Measurements from ENCODE around the gene NOC4L.

Gene NOC4L

DNA sequence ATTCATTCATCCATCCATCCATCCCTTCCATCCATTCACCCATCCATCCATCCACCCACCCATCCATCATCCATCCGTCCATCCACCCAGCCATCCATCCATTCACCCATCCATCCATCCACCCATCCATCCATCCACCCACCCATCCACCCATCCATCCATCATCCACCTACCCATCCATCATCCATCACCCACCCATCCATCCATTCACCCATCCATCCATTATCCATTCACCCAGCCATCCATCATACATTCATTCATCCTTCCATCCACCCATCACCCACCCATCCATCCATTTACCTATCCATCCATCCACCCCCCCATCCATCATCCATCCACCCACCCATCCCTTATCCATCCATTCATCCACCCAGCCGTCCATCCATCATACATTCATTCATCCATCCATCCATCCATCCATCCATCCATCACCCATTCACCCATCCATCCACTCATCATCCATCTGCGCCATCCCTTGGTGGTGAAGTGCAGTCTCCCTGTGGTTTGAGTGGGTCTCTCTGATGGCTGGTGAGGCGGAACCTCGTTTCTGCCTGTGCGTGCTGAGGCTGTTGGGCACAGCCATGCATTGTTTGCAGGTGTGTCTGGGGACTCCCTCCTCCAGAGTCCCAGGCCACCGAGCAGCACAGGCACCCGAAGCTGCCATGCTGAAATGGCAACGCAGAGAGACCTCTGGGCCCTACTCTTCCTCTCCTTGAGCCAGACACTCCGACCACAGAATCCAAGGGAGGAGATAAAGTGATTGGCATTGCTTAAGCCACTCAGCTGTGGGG, 22.7 kb downstream of the NOC4L start:
- H3K4me3 ChIP-seq (ENCODE audit: low read depth, low read length) = no peak overlapping the region

DNA sequence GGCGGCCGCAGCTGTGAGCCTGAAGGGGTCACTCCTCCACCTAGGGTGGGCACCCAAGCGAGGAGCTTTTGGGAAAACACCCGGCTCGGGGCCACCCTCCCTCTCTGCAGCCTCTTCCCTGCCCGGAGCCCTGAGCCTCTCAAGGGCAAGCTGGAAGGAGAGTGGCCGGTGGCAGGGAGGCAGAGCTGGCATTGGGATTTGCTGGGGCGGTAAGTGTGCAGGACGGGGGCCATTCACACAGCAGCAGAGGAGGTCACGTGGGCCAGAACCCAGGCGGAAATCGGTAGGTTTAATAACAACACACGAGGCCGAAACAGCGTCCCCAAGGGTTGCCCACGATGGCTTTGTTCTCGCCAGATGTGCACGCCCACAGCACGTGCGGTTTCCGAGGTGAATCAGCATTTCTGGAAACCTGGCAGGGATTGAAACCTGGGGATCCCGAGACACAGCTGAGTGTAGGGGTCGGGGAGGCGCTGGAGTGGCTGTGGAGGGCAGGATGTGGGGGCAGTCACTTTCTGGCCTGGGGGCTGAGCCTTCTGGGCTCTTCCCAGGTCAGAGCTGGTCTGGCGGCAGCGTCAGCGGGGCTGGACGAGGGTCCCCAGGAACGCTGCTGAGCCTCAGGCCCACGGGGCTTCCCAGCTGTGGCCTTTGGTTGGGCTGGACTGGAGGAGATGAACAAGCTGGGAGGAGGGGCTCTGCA, 23.5 kb downstream of the NOC4L start:
- H3K4me3 ChIP-seq (ENCODE audit: low read depth, low read length) = no peak overlapping the region

DNA sequence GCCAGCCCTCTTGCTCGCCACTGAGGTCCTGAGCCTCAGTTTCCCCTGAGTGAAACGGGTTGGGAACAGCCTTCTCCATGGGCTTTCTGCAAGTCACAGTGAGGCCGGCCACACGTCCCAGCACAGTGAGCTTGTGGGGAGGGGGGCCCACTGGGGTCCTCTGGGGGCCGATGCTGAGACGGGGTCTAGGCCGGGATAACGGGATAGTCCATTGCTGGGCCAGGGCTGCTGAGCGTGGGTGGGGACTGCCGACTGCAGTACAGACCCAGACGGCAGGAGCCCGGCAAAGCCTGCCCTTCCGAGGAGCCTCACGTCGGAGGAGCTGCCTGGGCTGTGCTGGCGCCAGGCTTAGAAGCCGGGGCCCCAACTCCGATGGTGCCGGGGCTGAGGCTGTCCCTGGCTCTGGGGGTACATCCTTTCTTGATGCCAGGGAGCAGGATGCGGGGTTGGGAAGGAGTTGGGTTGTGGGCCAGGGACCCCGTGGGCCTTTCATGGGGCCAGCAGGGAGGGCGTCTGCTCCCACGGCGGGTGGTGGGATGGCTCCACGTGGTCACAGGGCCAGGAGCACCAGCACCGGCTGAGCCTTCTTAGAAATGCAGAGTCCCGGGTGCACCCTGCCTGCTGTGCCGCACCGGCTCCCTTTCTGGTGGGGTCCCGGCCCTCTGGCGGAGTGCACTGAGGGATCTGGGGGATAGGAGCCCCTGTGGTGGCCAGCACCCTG, 24.2 kb downstream of the NOC4L start:
- H3K4me3 ChIP-seq (ENCODE audit: low read depth, low read length) = no peak overlapping the region

DNA sequence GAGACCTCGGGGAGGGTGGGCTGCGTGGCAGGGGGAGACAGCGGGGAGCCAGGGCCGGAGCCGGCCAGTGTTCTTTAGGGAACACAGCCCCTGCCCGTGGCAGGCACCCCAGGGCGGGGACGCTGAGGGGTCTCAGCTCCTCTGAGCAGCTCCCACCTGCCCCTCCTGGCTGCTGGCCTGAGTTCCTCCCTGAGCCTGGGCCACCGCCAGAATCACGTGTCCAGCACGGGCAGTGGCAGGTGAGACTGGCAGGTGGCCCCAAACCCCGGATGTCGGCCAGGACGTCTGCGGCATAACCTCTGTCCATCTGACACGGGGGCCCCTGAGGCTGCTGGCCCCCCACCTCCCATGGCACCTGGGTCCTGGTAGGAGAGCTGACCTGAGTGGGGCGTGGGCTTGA, 25.1 kb downstream of the NOC4L start:
- H3K4me3 ChIP-seq (ENCODE audit: low read depth, low read length) = no peak overlapping the region

DNA sequence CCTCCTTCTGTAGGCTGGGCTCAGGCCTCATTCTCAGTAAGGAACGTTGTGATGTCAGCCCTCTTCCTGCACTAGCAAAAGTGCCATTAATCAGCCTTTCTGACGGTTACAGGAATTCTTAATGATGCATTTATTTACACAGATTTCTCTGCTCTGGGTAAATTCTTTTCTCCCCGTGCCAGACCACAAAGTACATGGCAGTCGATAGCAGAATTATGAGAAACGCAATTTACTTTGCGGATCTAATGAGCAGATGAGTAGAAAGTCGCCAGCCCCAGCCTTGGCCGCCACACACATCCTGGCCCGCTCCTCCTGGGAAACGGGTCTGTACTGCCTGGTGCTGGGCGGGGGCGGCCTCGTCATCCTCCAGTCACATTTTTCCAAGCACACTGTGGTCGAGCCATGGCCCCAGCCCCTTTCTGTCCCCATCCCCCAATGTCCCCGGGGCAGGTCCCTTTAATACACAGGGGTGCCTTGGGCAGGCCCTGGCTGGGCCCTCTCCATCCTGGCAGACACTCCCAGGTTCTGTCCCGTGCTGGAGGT, 25.9 kb downstream of the NOC4L start:
- no peak overlapping the region for H3K4me3 ChIP-seq (ENCODE audit: low read depth, low read length)

DNA sequence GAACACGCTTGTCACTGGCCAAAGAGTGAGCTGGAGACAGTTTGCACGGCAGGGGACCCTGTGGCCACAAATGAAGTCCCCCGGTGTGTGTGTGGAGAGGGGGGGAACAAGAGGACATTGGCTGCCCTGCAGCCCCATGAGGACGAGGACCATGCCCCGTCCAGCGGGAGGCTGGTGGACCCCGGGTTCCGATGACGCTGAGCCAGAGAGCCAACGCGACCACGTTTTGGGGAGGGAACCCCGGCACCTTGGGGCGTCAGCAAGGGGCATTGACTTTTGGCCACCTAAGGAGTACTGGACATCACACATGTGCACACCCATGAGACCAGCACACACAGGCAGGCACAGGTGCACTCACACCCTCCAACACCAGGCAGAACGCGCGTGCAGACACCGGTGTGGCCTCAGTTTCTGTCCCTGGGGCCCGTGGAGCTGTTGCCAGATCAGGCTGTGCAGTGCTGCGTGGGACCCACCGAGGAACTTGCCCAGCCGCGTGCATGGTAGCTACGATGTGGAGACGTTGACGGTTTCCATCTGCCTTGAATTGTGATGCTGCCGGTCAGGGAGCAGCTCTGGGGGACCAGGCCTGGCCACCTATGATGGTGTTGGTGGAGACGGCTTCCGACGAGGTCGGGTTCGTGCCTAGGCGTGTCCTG, 26.5 kb downstream of the NOC4L start:
- no peak overlapping the region for H3K4me3 ChIP-seq (ENCODE audit: low read depth, low read length)

DNA sequence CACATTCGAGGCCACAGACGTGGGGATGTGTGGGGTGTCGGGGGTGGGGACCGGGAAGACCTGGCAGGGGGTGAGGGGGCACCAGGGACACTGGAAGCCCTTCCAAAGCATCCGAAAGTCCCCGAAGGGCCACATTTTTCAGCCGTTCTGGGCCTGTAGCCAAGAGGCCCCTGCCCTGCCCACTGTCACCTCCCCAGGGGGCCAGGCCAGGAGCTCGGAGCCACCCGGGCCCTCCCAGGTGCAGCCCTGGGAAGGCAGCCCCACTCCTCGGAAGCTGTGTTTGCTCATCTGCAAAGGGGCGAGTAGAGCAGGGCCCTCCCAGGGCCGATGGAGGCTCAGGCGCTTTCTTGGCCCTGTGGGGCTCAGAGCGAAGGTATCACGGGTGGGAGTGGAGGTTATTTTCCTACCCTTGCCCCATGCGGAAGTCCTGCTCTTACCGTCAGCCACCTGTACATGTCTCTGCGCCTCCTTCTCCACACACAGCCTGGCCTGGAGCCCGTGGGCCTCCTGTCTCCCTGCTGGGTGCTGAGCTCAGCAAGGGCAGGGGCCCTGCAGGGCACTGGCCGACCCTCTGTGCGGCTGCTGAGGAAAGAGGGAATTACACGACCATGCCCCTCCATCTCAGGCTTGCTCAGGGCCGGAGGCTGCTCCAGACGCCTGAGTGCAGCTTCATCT, 27.2 kb downstream of the NOC4L start:
- no peak overlapping the region for H3K4me3 ChIP-seq (ENCODE audit: low read depth, low read length)

DNA sequence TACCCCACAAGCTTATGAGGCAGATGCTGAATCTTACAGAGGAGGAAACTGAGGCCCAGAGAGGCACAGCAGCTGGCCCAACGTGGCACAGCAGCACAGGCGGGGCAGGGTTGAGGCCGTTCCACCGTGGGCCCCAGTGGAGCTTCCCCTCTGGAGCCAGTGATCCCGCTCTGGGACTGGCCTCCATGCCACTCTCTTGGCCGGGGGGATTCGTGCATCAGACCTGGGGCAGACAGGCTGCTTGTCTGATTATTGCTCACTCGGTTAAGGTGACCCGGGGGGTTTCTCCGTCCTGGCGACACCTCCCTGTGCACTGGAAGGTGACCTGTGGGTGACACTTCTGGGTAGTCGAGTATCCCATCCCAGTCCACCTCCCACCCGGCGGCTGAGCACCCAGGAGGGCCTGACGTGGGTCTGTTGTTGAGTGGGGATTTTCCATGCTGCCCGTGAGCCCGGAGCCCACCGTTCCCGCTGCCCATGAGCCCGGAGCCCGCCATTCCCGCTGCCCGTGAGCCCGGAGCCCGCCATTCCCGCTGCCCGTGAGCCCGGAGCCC, 27.8 kb downstream of the NOC4L start:
- no peak overlapping the region for H3K4me3 ChIP-seq (ENCODE audit: low read depth, low read length)

DNA sequence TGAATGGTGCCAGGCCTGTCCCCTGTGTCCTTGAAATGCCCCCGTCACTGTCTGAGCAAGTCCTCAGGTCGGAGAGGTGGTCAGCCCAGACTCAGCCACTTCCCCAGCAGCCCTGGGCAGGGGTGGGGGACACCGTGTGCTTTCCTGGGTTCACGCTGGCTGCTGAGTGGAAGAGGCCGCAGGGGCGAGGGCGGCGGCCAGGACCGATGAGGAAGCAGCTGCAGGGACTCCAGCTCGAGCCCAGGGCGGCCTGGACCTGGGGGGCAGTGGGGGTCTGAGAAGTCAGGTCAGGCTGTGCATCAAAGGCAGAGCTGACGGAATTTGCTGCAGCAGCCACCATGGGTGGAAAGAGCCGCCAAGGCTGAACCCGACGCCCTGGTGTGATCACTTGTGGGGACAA, 28.4 kb downstream of the NOC4L start:
- no peak overlapping the region for H3K4me3 ChIP-seq (ENCODE audit: low read depth, low read length)

DNA sequence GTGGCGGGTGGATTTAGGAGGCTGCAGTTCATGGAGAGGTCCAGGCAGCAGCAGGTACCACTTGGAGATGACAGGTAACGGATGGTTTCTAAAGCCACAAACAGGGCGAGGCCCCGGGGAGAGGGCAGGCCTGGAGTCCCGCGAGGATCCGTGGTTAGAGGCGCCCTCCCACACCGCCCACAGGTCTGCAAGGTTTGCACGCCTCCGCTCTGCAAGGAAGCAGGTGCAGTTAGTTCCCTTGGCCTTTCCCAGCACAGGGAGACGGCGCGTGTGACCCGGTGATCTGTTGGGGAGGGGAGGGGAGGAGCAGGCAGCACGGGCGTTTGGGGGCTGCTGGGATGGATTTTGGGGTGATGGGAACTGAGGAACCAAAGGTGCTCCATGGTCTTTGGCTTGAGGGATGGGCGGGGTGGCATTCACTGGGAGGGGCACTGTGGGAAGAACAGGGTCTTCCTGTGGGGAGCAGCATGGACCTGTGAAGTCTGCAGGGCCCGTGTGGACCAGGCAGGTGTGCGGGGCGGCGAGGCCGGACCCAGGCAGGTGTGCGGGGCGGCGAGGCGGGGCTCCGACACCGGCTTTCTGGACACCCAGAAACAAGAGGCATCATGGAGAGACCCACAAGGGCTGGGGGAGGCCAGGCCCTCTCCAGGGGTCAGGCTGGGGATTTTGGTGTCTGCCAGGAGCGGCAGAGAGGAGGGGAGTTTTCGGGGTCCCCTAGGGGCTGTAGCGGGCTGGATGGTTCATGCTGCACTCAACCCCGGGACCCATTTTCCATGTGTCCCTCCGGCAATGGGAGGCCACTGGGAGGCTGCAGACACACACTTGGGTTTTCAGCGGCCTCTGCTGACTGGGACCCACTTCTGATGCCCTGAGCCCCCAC, 29.1 kb downstream of the NOC4L start:
- H3K4me3 ChIP-seq (ENCODE audit: low read depth, low read length) = no peak overlapping the region

DNA sequence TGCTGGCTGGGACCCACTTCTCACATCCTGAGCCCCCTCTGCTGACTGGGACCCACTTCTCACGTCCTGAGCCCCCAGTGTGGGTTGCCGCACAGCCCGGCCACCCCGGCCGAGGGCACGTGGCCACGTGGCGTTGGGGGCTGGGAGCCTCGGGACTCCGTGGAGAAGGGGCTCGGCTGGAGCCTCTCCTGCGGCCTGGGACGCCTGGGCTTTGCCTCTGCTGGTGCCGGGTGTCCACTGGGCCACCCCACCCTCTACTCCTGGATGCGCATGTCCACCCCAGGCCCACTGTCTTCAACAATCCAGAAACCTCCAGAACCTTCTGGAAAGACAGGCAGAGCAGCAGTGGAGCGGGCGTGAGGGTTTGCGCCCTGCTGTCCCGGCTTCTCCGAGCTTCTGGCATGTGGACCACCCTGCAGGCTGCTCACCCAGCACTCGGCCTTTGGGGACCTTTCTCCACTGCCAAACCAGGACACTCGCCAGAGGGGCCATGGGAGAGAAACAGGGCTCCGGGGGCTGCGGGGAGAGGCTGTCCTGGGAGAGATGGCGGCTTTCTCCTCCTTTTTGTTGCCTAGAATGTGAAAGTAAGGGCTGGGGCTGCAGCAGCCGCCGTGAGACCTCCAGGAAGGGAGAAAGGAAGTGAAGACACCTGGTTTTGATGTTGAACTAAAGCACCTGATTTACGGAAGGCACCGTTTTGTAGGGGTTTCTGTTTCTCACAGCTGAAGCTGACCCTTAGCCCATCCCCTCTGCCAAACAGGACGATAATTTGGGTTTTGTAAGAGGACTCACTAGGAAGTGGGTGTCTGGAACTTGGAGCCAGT, 30.0 kb downstream of the NOC4L start:
- H3K4me3 ChIP-seq (ENCODE audit: low read depth, low read length) = no peak overlapping the region

DNA sequence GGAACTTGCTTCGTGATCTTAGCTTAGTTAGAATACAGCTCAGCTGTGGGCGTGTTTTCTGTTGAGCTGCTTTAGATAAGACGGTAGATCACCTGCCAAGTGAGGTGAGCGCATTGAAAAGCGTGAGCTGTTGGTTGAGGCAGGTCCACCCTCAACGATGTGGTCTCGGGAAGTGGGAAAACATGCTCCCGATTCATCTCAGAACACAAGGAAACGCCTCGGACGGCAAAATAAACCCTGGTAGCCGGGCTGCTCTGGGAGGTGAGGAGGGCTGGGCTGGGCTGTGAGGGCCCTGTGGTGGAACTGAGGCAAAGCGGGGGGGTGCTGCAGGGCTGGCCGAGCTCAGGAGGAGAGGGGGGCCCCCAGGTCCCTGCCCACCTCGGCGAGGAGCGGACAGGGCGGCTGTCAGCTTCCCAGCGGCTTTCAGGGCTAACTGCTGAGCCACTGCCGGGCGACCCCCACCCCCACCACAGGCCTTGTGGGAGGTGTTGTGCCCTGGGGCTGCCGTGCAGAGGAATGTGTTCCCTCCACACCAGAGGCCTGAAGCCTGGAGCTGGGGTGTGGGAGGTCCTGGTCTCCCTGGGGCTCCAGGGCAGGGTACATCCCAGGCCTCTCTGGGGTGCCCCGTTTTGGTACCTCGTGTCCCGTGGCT, 30.7 kb downstream of the NOC4L start:
- no peak overlapping the region for H3K4me3 ChIP-seq (ENCODE audit: low read depth, low read length)

DNA sequence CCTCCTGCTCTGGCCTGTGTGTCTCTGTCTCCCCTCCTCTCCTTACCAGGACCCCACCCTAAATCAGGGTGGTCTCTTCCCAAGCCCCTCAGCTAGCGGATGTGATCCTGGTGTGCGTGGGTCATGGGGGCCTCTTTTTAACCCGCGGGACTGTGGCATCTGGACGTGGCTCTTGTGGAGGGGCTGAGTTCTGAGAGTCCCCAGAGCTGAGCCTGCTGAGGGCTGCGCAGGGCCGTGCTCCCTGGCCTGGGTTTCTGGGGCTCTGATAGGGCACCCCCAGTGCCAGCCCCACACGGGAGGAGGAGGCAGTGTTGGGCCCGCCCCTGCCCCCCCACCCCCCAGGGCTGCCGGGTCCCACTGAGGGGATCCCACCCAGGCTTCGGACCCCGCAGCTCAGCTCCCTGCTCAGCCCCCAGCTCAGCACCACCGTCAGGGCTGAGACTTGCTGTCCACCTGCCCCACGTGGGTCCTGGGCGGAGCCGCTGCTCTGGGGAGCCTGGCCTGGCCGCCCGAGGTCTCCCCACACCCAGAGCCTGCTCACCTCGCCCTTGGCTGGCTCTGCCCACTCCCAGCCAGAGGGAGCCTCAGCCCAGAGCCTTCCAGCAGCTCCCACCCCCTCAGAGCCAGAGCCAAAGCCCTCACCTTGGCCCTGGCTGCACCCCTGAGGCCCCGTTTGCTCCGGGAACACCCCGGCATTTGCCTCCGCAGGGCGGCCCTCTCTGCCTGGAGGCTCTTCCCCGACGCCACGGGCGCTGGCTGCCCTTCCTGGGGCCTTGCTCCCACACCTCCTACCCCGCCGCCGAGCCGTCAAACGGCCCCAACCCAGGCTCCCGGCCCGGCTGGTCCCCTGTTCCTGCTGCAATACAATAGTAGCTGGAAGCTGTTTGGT, 31.5 kb downstream of the NOC4L start:
- H3K4me3 ChIP-seq (ENCODE audit: low read depth, low read length) = no peak overlapping the region

DNA sequence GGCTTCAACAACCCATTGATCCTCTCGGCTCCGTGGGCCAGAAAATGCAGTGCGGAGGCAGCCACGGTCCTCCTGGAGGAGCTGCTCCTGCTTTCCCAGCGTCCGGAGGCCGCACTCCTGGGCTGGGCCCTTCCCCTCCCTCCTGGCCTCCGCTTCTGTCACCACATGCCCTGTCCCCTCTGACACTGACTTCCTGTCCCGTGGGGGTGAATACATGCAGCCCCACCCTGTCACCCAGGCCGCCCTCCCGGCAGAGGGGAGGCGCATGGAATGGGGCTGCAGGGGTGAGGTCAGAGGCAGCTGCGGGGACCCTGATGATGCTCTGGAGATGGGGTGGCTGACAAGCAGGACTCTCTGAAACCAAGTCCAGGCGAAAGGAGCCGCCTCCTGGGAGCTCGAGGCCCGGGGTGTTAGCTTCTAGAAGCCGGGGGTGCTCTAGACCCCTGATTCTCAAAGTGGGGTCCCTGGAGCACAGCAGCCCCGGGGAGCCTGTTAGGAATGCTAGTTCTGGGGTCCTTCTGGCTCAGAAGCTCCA, 32.2 kb downstream of the NOC4L start:
- H3K4me3 ChIP-seq (ENCODE audit: low read depth, low read length) = no peak overlapping the region

DNA sequence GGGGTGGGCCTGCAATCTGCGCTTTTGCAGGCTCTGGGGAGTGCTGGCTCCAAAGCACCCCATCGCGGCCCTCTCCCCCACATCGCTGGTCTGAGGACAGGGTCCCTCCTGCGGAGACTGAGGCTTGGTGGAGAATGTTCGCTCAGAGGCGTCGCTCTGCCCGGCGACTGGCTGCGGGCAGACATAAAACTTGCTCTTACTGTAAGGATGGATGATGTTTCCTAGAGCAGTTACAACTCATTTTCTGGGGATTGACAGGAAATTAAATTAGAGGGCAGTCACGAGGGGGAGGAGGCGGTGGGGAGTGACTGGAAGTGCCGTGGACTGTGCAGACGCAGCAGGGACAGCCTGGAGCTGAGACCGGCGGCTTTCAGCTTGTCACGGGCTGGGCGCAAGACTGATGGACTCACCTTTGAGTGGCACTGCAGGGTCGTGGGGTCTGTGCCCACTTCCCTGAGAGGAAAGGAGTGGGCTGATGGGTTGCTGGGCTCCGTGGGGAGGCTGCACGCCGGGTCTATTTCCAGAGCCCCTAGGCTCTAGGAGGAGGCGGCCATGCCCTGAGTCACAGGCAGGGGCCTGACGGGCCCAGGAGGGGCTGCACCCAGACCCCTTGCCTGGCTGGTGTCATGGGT, 32.8 kb downstream of the NOC4L start:
- H3K4me3 ChIP-seq (ENCODE audit: low read depth, low read length) = no peak overlapping the region

DNA sequence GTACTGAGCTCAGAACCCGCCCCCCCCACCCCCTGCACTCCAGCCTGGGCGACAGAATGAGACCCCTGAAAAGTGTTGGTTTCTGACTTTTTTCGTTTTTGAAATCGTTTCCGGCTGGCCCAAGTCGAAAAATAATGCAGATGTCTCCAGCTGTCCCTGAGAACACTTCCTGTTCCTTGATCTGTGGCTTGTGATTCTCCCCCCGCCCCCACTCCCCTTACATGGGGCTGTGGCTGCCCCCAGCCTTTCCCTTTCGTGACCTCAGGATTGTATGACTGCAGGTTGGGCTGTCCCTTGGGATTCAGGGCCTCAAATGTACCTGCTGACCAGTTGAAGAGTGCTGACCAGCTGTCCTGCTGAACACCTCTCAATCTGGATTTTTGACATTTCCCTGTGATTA, 34.1 kb downstream of the NOC4L start:
- H3K4me3 ChIP-seq (ENCODE audit: low read depth, low read length) = no peak overlapping the region
